ENCODE measurements around the gene SPATA2.

DNA sequence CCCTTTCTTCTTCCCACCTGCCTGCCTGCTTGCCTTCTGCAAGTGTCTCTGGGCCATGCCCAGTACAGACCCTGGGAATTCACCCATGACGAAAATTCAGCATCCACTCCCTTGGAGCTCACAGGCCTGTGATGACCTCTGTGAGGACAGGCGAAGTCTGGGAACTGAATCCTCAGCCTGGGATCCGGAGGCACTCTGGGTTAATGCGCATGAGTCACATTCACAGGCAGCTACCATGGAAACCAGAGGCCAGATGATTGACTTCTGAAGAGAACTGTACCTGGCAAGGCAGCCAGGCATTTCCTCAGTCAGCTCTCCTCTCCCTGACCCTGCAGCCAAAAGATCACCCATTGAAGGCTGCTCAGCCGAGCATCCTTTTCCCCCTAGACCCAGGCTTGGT is 61.7 kb downstream of the SPATA2 start:
- TF ChIP-seq, protein P1, sequence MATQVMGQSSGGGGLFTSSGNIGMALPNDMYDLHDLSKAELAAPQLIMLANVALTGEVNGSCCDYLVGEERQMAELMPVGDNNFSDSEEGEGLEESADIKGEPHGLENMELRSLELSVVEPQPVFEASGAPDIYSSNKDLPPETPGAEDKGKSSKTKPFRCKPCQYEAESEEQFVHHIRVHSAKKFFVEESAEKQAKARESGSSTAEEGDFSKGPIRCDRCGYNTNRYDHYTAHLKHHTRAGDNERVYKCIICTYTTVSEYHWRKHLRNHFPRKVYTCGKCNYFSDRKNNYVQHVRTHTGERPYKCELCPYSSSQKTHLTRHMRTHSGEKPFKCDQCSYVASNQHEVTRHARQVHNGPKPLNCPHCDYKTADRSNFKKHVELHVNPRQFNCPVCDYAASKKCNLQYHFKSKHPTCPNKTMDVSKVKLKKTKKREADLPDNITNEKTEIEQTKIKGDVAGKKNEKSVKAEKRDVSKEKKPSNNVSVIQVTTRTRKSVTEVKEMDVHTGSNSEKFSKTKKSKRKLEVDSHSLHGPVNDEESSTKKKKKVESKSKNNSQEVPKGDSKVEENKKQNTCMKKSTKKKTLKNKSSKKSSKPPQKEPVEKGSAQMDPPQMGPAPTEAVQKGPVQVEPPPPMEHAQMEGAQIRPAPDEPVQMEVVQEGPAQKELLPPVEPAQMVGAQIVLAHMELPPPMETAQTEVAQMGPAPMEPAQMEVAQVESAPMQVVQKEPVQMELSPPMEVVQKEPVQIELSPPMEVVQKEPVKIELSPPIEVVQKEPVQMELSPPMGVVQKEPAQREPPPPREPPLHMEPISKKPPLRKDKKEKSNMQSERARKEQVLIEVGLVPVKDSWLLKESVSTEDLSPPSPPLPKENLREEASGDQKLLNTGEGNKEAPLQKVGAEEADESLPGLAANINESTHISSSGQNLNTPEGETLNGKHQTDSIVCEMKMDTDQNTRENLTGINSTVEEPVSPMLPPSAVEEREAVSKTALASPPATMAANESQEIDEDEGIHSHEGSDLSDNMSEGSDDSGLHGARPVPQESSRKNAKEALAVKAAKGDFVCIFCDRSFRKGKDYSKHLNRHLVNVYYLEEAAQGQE (IDR thresholded peaks at IDR 0.05) = no peak
- TF ChIP-seq, protein P2, sequence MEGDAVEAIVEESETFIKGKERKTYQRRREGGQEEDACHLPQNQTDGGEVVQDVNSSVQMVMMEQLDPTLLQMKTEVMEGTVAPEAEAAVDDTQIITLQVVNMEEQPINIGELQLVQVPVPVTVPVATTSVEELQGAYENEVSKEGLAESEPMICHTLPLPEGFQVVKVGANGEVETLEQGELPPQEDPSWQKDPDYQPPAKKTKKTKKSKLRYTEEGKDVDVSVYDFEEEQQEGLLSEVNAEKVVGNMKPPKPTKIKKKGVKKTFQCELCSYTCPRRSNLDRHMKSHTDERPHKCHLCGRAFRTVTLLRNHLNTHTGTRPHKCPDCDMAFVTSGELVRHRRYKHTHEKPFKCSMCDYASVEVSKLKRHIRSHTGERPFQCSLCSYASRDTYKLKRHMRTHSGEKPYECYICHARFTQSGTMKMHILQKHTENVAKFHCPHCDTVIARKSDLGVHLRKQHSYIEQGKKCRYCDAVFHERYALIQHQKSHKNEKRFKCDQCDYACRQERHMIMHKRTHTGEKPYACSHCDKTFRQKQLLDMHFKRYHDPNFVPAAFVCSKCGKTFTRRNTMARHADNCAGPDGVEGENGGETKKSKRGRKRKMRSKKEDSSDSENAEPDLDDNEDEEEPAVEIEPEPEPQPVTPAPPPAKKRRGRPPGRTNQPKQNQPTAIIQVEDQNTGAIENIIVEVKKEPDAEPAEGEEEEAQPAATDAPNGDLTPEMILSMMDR (IDR thresholded peaks at IDR 0.05) = no peak
- no peak for TF ChIP-seq HDAC2 (IDR thresholded peaks at IDR 0.05)
